RWPE2 (cell line): ENCODE data around the gene BTK.

Experiments used
- ATAC-seq: fragments of 200-7000 bp; cut with Tn5 transposase; 3 replicates; pipeline ENCODE4 v1.9.1; 2021; ENCODE audit warnings: low read depth
- DNase-seq: peaks from one replicate; pipeline ENCODE4 v3.0.0-alpha.2; 2020; ENCODE audit warnings: low spot score
- H3K27ac ChIP-seq: fragments of 450-650 bp; 2 replicates; pipeline ENCODE4 v1.5.1; 2017; ENCODE audit warnings: mild to moderate bottlenecking; ENCODE audit not compliant: poor library complexity, severe bottlenecking
- H3K27me3 ChIP-seq: fragments of 250-450 bp; sonication (Bioruptor Pico); 2 replicates; pipeline ENCODE4 v1.5.1; 2021; ENCODE audit warnings: mild to moderate bottlenecking, moderate library complexity; ENCODE audit not compliant: insufficient read depth, poor library complexity, severe bottlenecking
- H3K36me3 ChIP-seq: fragments of 250-450 bp; sonication (Bioruptor Pico); 2 replicates; pipeline ENCODE4 v1.5.1; 2020; ENCODE audit warnings: low read depth, mild to moderate bottlenecking, moderate library complexity
- H3K4me1 ChIP-seq: fragments of 250-450 bp; sonication (Bioruptor Pico); 2 replicates; pipeline ENCODE4 v1.5.1; 2021; ENCODE audit warnings: mild to moderate bottlenecking, moderate library complexity; ENCODE audit not compliant: insufficient read depth, poor library complexity, severe bottlenecking
- H3K4me3 ChIP-seq: fragments of 250-450 bp; sonication (Bioruptor Pico); 2 replicates; pipeline ENCODE4 v1.5.1; 2021; ENCODE audit warnings: mild to moderate bottlenecking, moderate library complexity; ENCODE audit not compliant: severe bottlenecking
- H3K9me3 ChIP-seq: fragments of 250-450 bp; sonication (Bioruptor Pico); 2 replicates; pipeline ENCODE4 v1.5.1; 2021; ENCODE audit warnings: mild to moderate bottlenecking, moderate library complexity; ENCODE audit not compliant: severe bottlenecking
- TF ChIP-seq, protein P1 (sequence below): fragments of 450-650 bp; IDR thresholded peaks from one replicate; pipeline ENCODE4 v1.5.1; 2017; ENCODE audit warnings: mild to moderate bottlenecking, moderate library complexity; ENCODE audit not compliant: poor library complexity, severe bottlenecking

The BTK gene

DNA sequence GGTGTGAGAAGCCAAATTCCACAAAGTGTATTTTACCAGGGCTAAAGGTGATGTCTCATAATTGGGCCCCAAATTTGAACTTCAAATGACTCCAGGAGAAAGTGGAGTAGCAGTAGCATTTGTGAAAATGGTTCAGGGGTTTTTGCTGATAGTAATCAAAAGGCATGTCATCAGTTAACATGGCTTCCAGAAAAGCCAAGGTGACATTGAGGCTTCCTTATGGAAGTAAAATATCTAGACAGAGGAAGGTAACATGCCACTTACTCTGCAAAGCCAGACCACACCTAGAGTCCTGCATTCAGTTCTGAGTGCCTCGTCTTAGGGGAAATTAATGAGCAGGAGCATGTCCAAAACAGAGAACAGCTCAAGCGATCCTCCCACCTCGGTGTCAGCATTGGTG lies 2.6 kb upstream of the BTK start:
- H3K36me3 ChIP-seq, result peaks cover 26% of the 10 kb centered on the region
- no peaks in the 10 kb centered on the region for H3K4me1 ChIP-seq
- DNase-seq (no peak), ATAC-seq (no peak)
- H3K4me3 ChIP-seq, result no peak overlapping the region
- no peaks in the 10 kb centered on the region for H3K27me3 ChIP-seq
- TF ChIP-seq, protein P1, sequence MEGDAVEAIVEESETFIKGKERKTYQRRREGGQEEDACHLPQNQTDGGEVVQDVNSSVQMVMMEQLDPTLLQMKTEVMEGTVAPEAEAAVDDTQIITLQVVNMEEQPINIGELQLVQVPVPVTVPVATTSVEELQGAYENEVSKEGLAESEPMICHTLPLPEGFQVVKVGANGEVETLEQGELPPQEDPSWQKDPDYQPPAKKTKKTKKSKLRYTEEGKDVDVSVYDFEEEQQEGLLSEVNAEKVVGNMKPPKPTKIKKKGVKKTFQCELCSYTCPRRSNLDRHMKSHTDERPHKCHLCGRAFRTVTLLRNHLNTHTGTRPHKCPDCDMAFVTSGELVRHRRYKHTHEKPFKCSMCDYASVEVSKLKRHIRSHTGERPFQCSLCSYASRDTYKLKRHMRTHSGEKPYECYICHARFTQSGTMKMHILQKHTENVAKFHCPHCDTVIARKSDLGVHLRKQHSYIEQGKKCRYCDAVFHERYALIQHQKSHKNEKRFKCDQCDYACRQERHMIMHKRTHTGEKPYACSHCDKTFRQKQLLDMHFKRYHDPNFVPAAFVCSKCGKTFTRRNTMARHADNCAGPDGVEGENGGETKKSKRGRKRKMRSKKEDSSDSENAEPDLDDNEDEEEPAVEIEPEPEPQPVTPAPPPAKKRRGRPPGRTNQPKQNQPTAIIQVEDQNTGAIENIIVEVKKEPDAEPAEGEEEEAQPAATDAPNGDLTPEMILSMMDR, result no peak
- H3K9me3 ChIP-seq, result no peaks in the 10 kb centered on the region
- no peak overlapping the region for H3K27ac ChIP-seq

DNA sequence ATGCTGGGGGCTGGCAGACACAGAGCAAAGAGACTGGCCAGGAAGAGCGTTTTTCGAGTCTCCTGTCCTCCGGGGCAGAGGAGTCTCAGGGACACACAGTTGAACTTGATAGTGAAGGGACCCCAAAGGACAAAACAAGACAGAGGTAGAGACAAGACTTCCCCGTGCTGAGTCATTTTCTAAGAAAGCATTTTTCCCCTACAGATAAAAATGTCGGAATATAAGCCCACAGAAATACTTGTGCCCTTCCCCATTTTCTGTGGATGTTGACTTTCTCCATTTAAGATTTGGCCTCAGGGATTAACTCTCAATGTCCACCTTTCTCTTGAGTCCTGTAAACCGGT lies 523 bp upstream of the BTK start:
- DNase-seq (no peak), ATAC-seq (no peak)
- no peaks in the 10 kb centered on the region for H3K9me3 ChIP-seq
- H3K4me1 ChIP-seq, result no peaks in the 10 kb centered on the region
- TF ChIP-seq, protein P1, result no peak
- H3K4me3 ChIP-seq, result no peak overlapping the region
- H3K36me3 ChIP-seq, result peaks cover 5% of the 10 kb centered on the region
- no peaks in the 10 kb centered on the region for H3K27me3 ChIP-seq
- H3K27ac ChIP-seq, result no peak overlapping the region

- TF ChIP-seq, protein P1, result no peak
- no peak overlapping the region for H3K4me3 ChIP-seq
- no peaks in the 10 kb centered on the region for H3K9me3 ChIP-seq
- no peaks in the 10 kb centered on the region for H3K27me3 ChIP-seq
- H3K4me1 ChIP-seq, result no peaks in the 10 kb centered on the region
- H3K27ac ChIP-seq, result no peak overlapping the region
- no peak for ATAC-seq
- DNase-seq, result no peak
- H3K36me3 ChIP-seq, result no peaks in the 10 kb centered on the region
Measured at GRCh38 chrX:101385026-101385684, 836 bp downstream of the BTK start.

DNA sequence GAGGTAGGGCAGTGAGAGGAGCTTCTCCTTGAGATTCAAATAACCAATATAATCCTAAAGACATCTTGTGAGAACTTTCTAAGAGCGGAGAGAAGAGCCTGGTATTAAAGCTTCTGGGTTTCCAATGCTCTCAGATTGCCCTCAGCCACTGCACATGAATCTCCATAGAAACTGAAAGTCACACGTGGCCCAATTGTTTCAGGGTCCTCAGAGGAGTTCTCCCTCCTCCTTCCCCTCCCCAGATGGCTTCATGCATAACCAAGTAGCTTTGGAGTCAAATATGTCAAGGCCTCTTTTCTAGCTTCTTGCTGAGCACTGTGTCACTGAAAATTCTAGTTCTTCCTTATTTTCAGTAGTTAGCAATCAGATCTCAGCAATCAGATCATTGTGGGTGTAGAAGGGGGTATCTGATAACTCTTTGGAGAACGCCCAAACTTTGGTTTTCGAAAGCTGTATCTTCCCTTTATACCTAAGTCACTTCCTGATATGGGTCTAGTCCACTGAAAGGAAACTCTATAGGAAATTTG lies 2.2 kb downstream of the BTK start:
- H3K4me3 ChIP-seq, result no peak overlapping the region
- no peak for DNase-seq
- H3K27ac ChIP-seq, result no peak overlapping the region

GRCh38 chrX:101377547-101377946 lies 8.4 kb downstream of the BTK start:
- Histone ChIP-seq H3K4me3 (no peak overlapping the region), H3K9me3 (no peaks in the 10 kb centered on the region), H3K36me3 (no peaks in the 10 kb centered on the region), H3K27me3 (no peaks in the 10 kb centered on the region), H3K27ac (no peak overlapping the region), H3K4me1 (no peaks in the 10 kb centered on the region)
- ATAC-seq, result no peak
- TF ChIP-seq, protein P1, result no peak
- DNase-seq, result no peak

More for the DNA sequence above, 2.2 kb downstream of the BTK start:
- no peaks in the 10 kb centered on the region for H3K27me3 ChIP-seq
- TF ChIP-seq, protein P1, result no peak
- H3K36me3 ChIP-seq, result no peaks in the 10 kb centered on the region
- no peaks in the 10 kb centered on the region for H3K9me3 ChIP-seq
- no peak for ATAC-seq
- no peaks in the 10 kb centered on the region for H3K4me1 ChIP-seq
